Calu3 (cell line): ENCODE results near the gene CCDC167. TPM values are rescaled to one million over a fixed set of nuclear protein-coding genes. Genes with fewer than 3 reads are reported as not detected.

Source experiments
- BruUV-seq: library from RNA; stranded (reverse); fragments of 400-500 nt; replicated peaks from 2 replicates; lab custom pipeline; 2021; lab: Mats Ljungman, UMichigan
- CTCF ChIA-PET: fragments of 300-600 bp; sonication (Branson Sonifier 250); formaldehyde crosslinking; loops from one replicate; lab custom pipeline; 2022; ENCODE audit warnings: antibody characterized with exemption; lab: Charles Lee
- DNase-seq: peaks from one replicate; pipeline ENCODE4 v3.0.0; 2022
- H3K27ac Mint-ChIP-seq: one replicate; pipeline ENCODE4 v1.8.0; 2022; ENCODE audit warnings: mixed read lengths; ENCODE audit not compliant: unreplicated experiment
- H3K27me3 Mint-ChIP-seq: one replicate; pipeline ENCODE4 v1.8.0; 2022; ENCODE audit warnings: mixed read lengths; ENCODE audit not compliant: unreplicated experiment
- H3K36me3 Mint-ChIP-seq: one replicate; pipeline ENCODE4 v1.8.0; 2022; ENCODE audit warnings: mild to moderate bottlenecking, moderate library complexity, mixed read lengths; ENCODE audit not compliant: insufficient read depth, unreplicated experiment
- H3K4me1 Mint-ChIP-seq: one replicate; pipeline ENCODE4 v1.8.0; 2022; ENCODE audit warnings: mild to moderate bottlenecking, low read depth, mixed read lengths; ENCODE audit not compliant: unreplicated experiment
- H3K4me3 Mint-ChIP-seq: one replicate; pipeline ENCODE4 v1.8.0; 2022; ENCODE audit warnings: mild to moderate bottlenecking, low read depth, moderate library complexity, mixed read lengths; ENCODE audit not compliant: unreplicated experiment
- H3K9me3 Mint-ChIP-seq: one replicate; pipeline ENCODE4 v1.8.0; 2022; ENCODE audit warnings: low read depth, mixed read lengths; ENCODE audit not compliant: unreplicated experiment
- CTCF ChIP-seq: fragments of 200-600 bp; IDR thresholded peaks from one replicate; pipeline ENCODE4 v1.8.0; 2022; ENCODE audit warnings: antibody characterized with exemption; ENCODE audit not compliant: unreplicated experiment
- intact Hi-C: fragments of 100-400 bp; cut with micrococcal nuclease; formaldehyde crosslinking; loops from one replicate; pipeline ENCODE4 v1.10.0; 2022; ENCODE audit not compliant: unreplicated experiment
- total RNA-seq: library from RNA; stranded (reverse); gene quantifications from 2 replicates; pipeline ENCODE4 v1.2.3, GENCODE V29; 2022

The CCDC167 gene
- total RNA-seq, 1 experiment from 2014 or later = 40.2 TPM

- Mint-ChIP-seq H3K4me1 (peaks cover 15% of the 10 kb centered on the region), H3K36me3 (peaks cover 23% of the 10 kb centered on the region)
- BruUV-seq = no TSS peak
Observed at GRCh38 chr6:37442416-37443215, 57.1 kb downstream of the CCDC167 start.

DNA sequence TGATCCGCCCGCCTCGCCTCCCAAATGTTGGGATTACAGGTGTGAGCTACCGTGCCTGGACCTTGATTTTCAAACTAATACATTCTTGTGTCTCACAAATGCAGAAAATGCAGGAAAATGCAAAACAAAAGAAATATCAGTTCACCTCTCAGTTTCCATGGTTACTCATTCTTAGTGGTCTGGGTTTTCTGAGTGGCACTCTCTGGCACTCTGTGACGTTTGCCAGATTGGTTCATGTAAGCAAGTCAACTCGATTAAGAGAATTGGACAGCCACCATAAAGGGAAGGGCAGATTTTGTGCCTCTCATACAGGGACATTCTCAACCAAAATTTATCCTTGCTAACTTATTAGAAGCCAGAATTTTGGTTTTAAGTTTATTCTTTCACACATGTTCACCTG, 58.0 kb downstream of the CCDC167 start:
- Mint-ChIP-seq H3K9me3 (no peaks in the 10 kb centered on the region), H3K4me3 (no peak overlapping the region), H3K27ac (no peak overlapping the region), H3K27me3 (no peaks in the 10 kb centered on the region), H3K36me3 (peaks cover 24% of the 10 kb centered on the region), H3K4me1 (peaks cover 19% of the 10 kb centered on the region)
- TF ChIP-seq CTCF = no peak
- no peak for DNase-seq
- CTCF ChIA-PET = interaction anchor here (0.6 kb wide), 1 partner anchor 419 kb away, joined by 4 read pairs; no protein-coding TSS in a partner anchor
- intact Hi-C loops = no loop called here
- BruUV-seq = no TSS peak

More at GRCh38 chr6:37442416-37443215, 57.1 kb downstream of the CCDC167 start:
- DNase-seq = no peak
- Mint-ChIP-seq H3K27ac (no peak overlapping the region), H3K4me3 (no peak overlapping the region), H3K9me3 (no peaks in the 10 kb centered on the region), H3K27me3 (no peaks in the 10 kb centered on the region)
- TF ChIP-seq CTCF = no peak
- CTCF ChIA-PET = no interaction called here
- intact Hi-C loops = no loop called here

- intact Hi-C loops = no loop called here
- Mint-ChIP-seq H3K27ac (no peak overlapping the region), H3K4me1 (peaks cover 28% of the 10 kb centered on the region), H3K9me3 (no peaks in the 10 kb centered on the region), H3K36me3 (peaks cover 8% of the 10 kb centered on the region), H3K27me3 (no peaks in the 10 kb centered on the region), H3K4me3 (no peak overlapping the region)
- no peak for DNase-seq
- CTCF ChIA-PET = no interaction called here
- no TSS peak for BruUV-seq
- TF ChIP-seq CTCF = no peak
Observed at GRCh38 chr6:37438930-37439329, 60.8 kb downstream of the CCDC167 start.

DNA sequence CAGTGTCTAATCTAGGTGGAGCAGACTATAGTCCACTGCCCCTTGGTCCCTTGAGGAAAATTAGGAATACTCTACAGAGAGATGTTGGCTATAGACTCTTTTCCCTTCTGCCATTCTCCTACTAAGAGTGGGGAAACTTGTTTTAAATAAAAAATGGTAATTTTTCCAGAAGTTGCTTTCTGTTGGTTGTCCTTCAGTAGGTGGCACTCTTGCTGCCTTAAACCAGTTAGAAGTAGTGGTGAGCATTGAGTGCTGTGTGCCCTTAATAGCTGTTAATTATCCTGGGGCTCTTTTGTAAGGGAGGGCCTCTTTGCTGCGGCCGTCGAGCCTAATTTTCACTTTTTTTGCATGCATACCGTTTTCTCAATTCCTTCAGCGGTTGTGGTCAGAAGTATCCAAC, 63.9 kb downstream of the CCDC167 start:
- BruUV-seq = no TSS peak
- Mint-ChIP-seq H3K27ac (no peak overlapping the region), H3K4me3 (no peak overlapping the region), H3K9me3 (no peaks in the 10 kb centered on the region), H3K27me3 (no peaks in the 10 kb centered on the region), H3K36me3 (peaks cover 28% of the 10 kb centered on the region), H3K4me1 (peaks cover 44% of the 10 kb centered on the region)
- no peak for TF ChIP-seq CTCF
- CTCF ChIA-PET = interaction anchor here (0.5 kb wide), 1 partner anchor 1002 kb away, joined by 3 read pairs; no protein-coding TSS in a partner anchor
- intact Hi-C loops = no loop called here
- no peak for DNase-seq
